ENCODE measurements around the gene MEGF11. TPM values are rescaled to one million over a fixed set of nuclear protein-coding genes. Genes with fewer than 3 reads are reported as not detected.
A peak's percentile ranks its signal among the peaks of the same experiment; 100 is the strongest.

The MEGF11 gene
- polyA plus RNA-seq, 1 of the 3 experiments (the other 2 are of a cell fraction): not detected

GRCh38 chr15:65857718-65858402 is 395.7 kb downstream of the MEGF11 start (continued):
- TF ChIP-seq USF1 (IDR thresholded peaks at IDR 0.05; ENCODE audit: borderline replicate concordance, low read depth) (no peak), SIN3A (IDR thresholded peaks at IDR 0.05; ENCODE audit: borderline replicate concordance, low read depth, low read length) (no peak), JUND (IDR thresholded peaks at IDR 0.05) (no peak), SMC3 (IDR thresholded peaks at IDR 0.05; ENCODE audit: low read depth, low read length) (no peak), NFIC (IDR thresholded peaks at IDR 0.05; ENCODE audit: borderline replicate concordance) (no peak), YY1 (IDR thresholded peaks at IDR 0.05; ENCODE audit: low read depth) (no peak), CTCF (IDR thresholded peaks at IDR 0.05) (no peak), FOXM1 (IDR thresholded peaks at IDR 0.05; ENCODE audit: low read depth) (no peak), USF2 (IDR thresholded peaks at IDR 0.05; ENCODE audit: borderline replicate concordance, low read depth, low read length) (no peak), MXI1 (IDR thresholded peaks at IDR 0.05; ENCODE audit: low read depth, low read length) (no peak)

GRCh38 chr15:65856821-65857455 is 396.6 kb downstream of the MEGF11 start:
- no peaks in the 10 kb centered on the region for H3F3A ChIP-seq (replicated peaks; ENCODE audit: insufficient read depth)
- CTCF ChIA-PET: interaction anchor here (0.6 to 3.2 kb wide), 14 partner anchors 9 to 1494 kb away, joined by 3 to 31 read pairs (median 4); partner anchors contain the start of gene RAB11A
- H3K9ac ChIP-seq: no peak overlapping the region
- POLR2A ChIA-PET: interaction anchor here (1.0 kb wide), 1 partner anchor 14 kb away, joined by 3 read pairs; no protein-coding TSS in a partner anchor
- H3K79me2 ChIP-seq (ENCODE audit: insufficient read depth): no peaks in the 10 kb centered on the region
- H3K27me3 ChIP-seq (ENCODE audit: insufficient read depth): no peaks in the 10 kb centered on the region
- no peaks in the 10 kb centered on the region for H3K9me3 ChIP-seq
- H3K4me1 ChIP-seq (ENCODE audit: control insufficient read depth in 1 of 2, insufficient read depth in 2 of 2, low read depth in 1 of 2, low read length in 1 of 2): no peaks in the 10 kb centered on the region
- DNase-seq: peak; percentile 42
- H3K9me2 ChIP-seq: no peaks in the 10 kb centered on the region
- no peak overlapping the region for H3K27ac ChIP-seq (ENCODE audit: low read depth in 2 of 2, low read length in 1 of 2)
- no peaks in the 10 kb centered on the region for H4K20me1 ChIP-seq (ENCODE audit: insufficient read depth)
- H3K4me2 ChIP-seq: no peak overlapping the region
- H3K36me3 ChIP-seq (replicated peaks in 1 of 2; ENCODE audit: control insufficient read depth in 1 of 2, insufficient read depth in 2 of 2, low read length in 1 of 2): no peaks in the 10 kb centered on the region
- no peak overlapping the region for H2AFZ ChIP-seq (ENCODE audit: low read depth)
- WGBS (ENCODE audit: low lambda C conversion rate): 54% methylated on average over 12 of the region's 12 CpGs
- no peak overlapping the region for H3K4me3 ChIP-seq (ENCODE audit: low read depth in 2 of 2, low read length in 1 of 2)
- TF ChIP-seq TAF1 (IDR thresholded peaks at IDR 0.05; ENCODE audit: borderline replicate concordance, low read depth, low read length) (no peak), RCOR1 (IDR thresholded peaks at IDR 0.05; ENCODE audit: low read length) (no peak), MAX (IDR thresholded peaks at IDR 0.05; ENCODE audit: low read depth) (no peak), RAD21 (IDR thresholded peaks at IDR 0.05; ENCODE audit: low read length) (peak; percentile 49), TEAD4 (IDR thresholded peaks at IDR 0.05; ENCODE audit: borderline replicate concordance, insufficient read depth) (no peak), FOXM1 (IDR thresholded peaks at IDR 0.05; ENCODE audit: low read depth) (no peak), REST (IDR thresholded peaks at IDR 0.05; ENCODE audit: low read depth, low read length) (no peak), GABPA (IDR thresholded peaks at IDR 0.05; ENCODE audit: low read depth) (no peak), CHD2 (IDR thresholded peaks at IDR 0.05; ENCODE audit: low read length, partially characterized antibody) (no peak), ELF1 (IDR thresholded peaks at IDR 0.05) (no peak), CTCF (IDR thresholded peaks at IDR 0.05) (peak; percentile 84), FOXJ3 (CRISPR knock-in tag; IDR thresholded peaks at IDR 0.05) (no peak), NRF1 (IDR thresholded peaks at IDR 0.05; ENCODE audit: low read depth, low read length) (no peak)
